LNCaP clone FGC (cell line): ENCODE results near the gene ARHGAP4.

ENCODE experiments used
- DNase-seq: peaks from one replicate; pipeline ENCODE4 v3.0.0-alpha.2; 2011; ENCODE audit warnings: low read depth
- H3K4me3 ChIP-seq: 2 replicates; pipeline ENCODE4 v1.5.1; 2011; ENCODE audit warnings: mild to moderate bottlenecking, low read depth, low read length, control low read depth
- CTCF ChIP-seq: IDR thresholded peaks from 2 replicates; pipeline ENCODE4 v1.5.1; 2012; ENCODE audit warnings: mild to moderate bottlenecking; ENCODE audit not compliant: control insufficient read depth, insufficient read depth; ENCODE audit errors: extremely low read depth

Gene ARHGAP4

DNA sequence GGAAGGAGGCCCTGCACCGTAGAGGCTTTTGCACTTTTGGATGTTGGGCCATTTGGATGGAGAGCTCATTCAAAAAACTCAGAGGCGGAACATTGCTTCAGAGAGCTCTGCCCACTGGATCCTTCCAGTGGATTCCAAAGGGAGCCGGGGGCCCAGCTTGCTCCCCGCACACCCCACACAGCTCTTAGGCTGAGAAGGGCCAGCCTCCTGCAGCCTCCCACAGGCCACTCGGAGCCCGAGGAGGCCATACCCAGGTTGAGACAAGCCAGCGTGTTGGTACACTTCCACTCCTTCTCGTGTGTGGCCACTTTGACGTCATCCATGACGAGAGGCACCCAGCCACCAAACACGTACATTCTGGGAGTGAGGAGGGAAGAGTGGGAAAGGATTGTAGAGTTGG lies 35.2 kb upstream of the ARHGAP4 start:
- H3K4me3 ChIP-seq = no peak overlapping the region
- DNase-seq = no peak
- TF ChIP-seq CTCF = no peak

GRCh38 chrX:153960786-153961185 lies 34.7 kb upstream of the ARHGAP4 start:
- no peak overlapping the region for H3K4me3 ChIP-seq
- no peak for TF ChIP-seq CTCF
- DNase-seq = no peak

DNA sequence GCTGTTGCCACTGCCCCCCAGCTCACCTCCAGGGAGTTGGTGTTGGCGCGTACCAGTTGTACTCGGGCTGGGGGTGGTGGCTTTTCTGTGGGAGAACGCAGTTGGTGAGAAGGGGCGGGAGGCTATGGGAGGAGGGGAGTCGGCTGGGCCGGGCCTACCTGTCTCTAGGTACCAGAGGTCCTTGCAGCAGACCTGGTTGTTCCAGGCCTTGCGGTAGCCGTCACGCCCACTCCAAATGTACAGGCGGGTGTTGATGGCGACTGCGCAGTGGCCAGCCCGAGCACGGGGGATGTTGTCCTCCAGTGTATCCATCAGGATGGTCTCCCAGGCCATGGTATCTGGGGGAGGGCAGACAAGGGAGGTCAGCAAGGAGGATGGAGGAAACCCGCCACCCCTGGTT lies 34.0 kb upstream of the ARHGAP4 start:
- no peak for TF ChIP-seq CTCF
- DNase-seq = no peak
- H3K4me3 ChIP-seq = no peak overlapping the region

GRCh38 chrX:153959649-153960048 lies 33.6 kb upstream of the ARHGAP4 start:
- no peak for DNase-seq
- no peak for TF ChIP-seq CTCF

DNA sequence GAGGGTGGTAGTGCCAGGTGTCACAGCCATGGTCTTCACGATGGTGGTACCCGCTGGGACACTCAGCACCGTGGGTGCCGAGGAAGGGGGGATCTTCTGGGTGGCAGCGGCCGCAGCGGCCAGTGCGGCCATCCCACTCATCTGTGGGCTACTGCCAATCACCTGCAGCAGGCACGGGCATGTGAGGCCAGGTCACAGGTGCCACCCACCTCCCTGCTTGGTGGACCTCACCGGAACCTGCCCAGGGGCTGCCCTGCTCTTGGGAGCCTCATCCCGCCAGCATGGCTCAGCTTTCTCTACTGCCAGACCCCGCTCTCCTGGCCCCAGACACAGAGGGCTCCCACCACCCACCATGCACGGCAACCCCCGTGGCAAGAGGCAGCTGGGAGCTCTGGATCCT lies 32.5 kb upstream of the ARHGAP4 start:
- no peak for TF ChIP-seq CTCF
- H3K4me3 ChIP-seq = no peak overlapping the region
- DNase-seq = no peak

More at GRCh38 chrX:153959649-153960048, 33.6 kb upstream of the ARHGAP4 start:
- H3K4me3 ChIP-seq = no peak overlapping the region

- DNase-seq = no peak
- no peak for TF ChIP-seq CTCF
- no peak overlapping the region for H3K4me3 ChIP-seq
Measured at GRCh38 chrX:153957224-153957623, 31.2 kb upstream of the ARHGAP4 start.

GRCh38 chrX:153956044-153956907 lies 30.2 kb upstream of the ARHGAP4 start:
- no peak overlapping the region for H3K4me3 ChIP-seq
- DNase-seq = no peak
- TF ChIP-seq CTCF = no peak
